Tibial artery (tissue), 4 donors: ENCODE measurements around the gene CHST8.

Source experiments
- DNase-seq, 2 donors: peaks; one replicate each; pipeline ENCODE4 v3.0.0-alpha.2; 2019
- H3K27ac ChIP-seq, 2 donors: fragments of 200-600 bp; sonication (generic) in 1 of 2; 1 replicate in 1 of 2; 2 replicates in 1 of 2; pipeline ENCODE4 v1.5.1; 2018 to 2019; ENCODE audit warnings: mild to moderate bottlenecking in 1 of 2
- H3K27me3 ChIP-seq, 2 donors: fragments of 200-600 bp; sonication (generic) in 1 of 2; one replicate each; pipeline versions ENCODE4 v1.5.1 to v1.6.0; 2016 to 2019
- H3K36me3 ChIP-seq, 3 donors: fragments of 200-600 bp; sonication (generic) in 2 of 3; one replicate each; pipeline ENCODE4 v1.5.1; 2016 to 2019; ENCODE audit warnings: mild to moderate bottlenecking in 2 of 3
- H3K4me1 ChIP-seq, 4 donors: fragments of 200-600 bp; sonication (generic) in 2 of 4; 1 replicate in 3 of 4; 2 replicates in 1 of 4; pipeline ENCODE4 v1.5.1; 2016 to 2019
- H3K4me3 ChIP-seq, 2 donors: fragments of 200-600 bp; sonication (generic) in 1 of 2; 1 replicate in 1 of 2; 2 replicates in 1 of 2; pipeline ENCODE4 v1.5.1; 2018 to 2019; ENCODE audit warnings: mild to moderate bottlenecking in 2 of 2
- H3K9me3 ChIP-seq, 3 donors: fragments of 200-600 bp; sonication (generic) in 1 of 3; one replicate each; pipeline ENCODE4 v1.5.1; 2016 to 2019
- intact Hi-C: fragments of 100-400 bp; cut with DNase I; formaldehyde crosslinking; loops from one replicate; pipeline ENCODE4 v1.15.0; 2023; ENCODE audit warnings: low total_unique reads
- TF ChIP-seq, protein P1 (sequence below), 2 experiments: fragments of 200-600 bp in 1 of 2; fragments of 450-650 bp in 1 of 2; IDR thresholded peaks; one replicate each; pipeline ENCODE4 v1.5.1; 2017 to 2019; ENCODE audit warnings: antibody characterized with exemption in 2 of 2, mild to moderate bottlenecking in 1 of 2, moderate library complexity in 1 of 2

The CHST8 gene

DNA sequence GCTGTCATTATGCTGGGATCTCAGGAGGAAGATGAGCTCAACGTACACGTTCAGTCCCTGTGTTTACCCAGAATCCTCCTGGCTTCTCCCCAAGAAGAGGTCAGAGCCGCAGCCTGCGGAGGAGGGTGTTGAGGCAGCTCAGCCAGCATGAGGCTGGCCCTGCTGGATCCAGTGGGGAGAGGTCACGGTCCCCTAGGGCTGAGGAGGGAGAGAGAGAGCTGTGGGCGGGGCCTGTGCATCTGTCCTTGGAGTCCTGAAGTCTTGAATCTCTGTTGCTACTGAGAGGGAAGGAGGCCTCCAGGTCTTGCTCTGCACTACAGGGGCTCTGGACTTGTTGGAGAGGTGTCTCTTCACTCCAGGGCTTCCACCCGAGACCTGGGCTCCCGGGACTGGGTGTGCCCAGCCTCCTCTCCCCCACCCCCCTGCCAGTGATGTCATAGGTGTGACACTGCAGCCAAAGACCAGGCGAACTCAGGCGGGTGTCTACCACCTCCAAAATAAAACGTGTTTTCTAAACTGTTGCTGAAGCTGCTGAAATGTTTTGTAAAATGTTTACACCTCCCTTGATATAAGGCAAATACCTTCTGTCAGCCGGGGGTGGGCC lies 97.0 kb downstream of the CHST8 start:
- Histone ChIP-seq H3K36me3 (no peaks in the 10 kb centered on the region), H3K9me3 (peaks cover 4 to 11% (median 8%) of the 10 kb centered on the region in 3 donors), H3K27ac (no peak overlapping the region), H3K4me3 (no peak overlapping the region), H3K4me1 (no peaks in the 10 kb centered on the region), H3K27me3 (peaks cover 0 to 5% of the 10 kb centered on the region in 2 donors)
- no peak for DNase-seq
- intact Hi-C loops: no loop called here
- TF ChIP-seq, protein P1, sequence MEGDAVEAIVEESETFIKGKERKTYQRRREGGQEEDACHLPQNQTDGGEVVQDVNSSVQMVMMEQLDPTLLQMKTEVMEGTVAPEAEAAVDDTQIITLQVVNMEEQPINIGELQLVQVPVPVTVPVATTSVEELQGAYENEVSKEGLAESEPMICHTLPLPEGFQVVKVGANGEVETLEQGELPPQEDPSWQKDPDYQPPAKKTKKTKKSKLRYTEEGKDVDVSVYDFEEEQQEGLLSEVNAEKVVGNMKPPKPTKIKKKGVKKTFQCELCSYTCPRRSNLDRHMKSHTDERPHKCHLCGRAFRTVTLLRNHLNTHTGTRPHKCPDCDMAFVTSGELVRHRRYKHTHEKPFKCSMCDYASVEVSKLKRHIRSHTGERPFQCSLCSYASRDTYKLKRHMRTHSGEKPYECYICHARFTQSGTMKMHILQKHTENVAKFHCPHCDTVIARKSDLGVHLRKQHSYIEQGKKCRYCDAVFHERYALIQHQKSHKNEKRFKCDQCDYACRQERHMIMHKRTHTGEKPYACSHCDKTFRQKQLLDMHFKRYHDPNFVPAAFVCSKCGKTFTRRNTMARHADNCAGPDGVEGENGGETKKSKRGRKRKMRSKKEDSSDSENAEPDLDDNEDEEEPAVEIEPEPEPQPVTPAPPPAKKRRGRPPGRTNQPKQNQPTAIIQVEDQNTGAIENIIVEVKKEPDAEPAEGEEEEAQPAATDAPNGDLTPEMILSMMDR (IDR thresholded peaks at IDR 0.05): no peak

DNA sequence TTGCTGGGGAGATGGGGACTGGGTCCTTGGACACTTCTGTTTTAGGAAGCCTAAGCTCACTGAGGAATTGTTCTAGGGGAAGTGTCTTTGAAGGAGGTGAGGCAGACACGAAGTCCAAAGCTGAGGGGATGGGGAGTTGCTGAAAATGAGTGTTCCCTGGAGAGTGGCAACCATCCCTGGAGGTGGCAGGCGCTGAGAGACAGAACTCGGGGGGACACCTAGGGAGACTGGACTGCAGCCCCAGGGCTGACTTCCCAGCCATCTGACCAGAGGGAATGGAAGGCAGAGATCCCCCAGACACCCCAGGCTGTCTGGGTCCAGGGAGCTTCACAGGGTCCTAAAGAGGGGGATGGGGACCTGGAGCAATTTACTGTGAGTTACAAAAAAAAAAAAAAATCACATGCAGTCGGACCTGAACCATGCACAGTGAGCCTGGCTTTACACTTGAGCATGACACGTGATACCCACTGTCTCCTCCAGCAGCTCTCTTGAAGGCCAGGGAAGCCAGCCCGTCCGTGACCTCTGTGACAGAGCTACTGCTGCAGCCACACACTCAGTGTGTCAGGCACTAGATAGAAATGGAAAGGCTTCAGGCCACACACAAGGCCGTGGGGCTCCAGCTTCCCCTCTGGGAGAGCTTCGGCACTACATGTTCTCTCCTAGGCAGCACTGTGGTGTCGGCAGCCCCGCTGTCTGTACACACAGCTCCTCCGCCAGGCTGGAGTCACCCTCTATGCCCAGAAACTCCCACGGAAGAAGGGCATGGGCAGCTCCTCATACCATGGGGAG lies 97.8 kb downstream of the CHST8 start:
- no peaks in the 10 kb centered on the region for H3K4me1 ChIP-seq
- no peak overlapping the region for H3K27ac ChIP-seq
- H3K27me3 ChIP-seq: peaks cover 0 to 13% of the 10 kb centered on the region in 2 donors
- TF ChIP-seq, protein P1 (IDR thresholded peaks at IDR 0.05): no peak
- no peak overlapping the region for H3K4me3 ChIP-seq
- intact Hi-C loops: no loop called here
- no peak for DNase-seq
- H3K9me3 ChIP-seq: peaks cover 4 to 6% (median 5%) of the 10 kb centered on the region in 3 donors
- H3K36me3 ChIP-seq: no peaks in the 10 kb centered on the region

DNA sequence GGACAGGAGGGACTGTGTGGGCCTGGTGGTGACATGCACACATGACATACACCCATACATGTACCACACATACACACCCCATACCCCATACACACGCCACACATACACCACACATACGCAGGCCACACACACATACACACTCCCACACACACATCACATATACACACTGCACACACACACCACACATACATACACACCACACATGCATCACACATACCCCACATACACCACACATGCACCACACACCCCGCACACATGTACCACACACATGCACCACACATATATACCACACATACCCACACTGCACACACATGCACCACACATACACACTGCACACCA lies 98.4 kb downstream of the CHST8 start:
- H3K4me3 ChIP-seq: no peak overlapping the region
- no peaks in the 10 kb centered on the region for H3K4me1 ChIP-seq
- TF ChIP-seq, protein P1 (IDR thresholded peaks at IDR 0.05): no peak
- H3K36me3 ChIP-seq: no peaks in the 10 kb centered on the region
- peaks cover under 1 to 2% (median 2%) of the 10 kb centered on the region in 3 donors for H3K9me3 ChIP-seq
- no peak overlapping the region for H3K27ac ChIP-seq
- no peak for DNase-seq
- intact Hi-C loops: no loop called here
- H3K27me3 ChIP-seq: peaks cover 0 to 19% of the 10 kb centered on the region in 2 donors

DNA sequence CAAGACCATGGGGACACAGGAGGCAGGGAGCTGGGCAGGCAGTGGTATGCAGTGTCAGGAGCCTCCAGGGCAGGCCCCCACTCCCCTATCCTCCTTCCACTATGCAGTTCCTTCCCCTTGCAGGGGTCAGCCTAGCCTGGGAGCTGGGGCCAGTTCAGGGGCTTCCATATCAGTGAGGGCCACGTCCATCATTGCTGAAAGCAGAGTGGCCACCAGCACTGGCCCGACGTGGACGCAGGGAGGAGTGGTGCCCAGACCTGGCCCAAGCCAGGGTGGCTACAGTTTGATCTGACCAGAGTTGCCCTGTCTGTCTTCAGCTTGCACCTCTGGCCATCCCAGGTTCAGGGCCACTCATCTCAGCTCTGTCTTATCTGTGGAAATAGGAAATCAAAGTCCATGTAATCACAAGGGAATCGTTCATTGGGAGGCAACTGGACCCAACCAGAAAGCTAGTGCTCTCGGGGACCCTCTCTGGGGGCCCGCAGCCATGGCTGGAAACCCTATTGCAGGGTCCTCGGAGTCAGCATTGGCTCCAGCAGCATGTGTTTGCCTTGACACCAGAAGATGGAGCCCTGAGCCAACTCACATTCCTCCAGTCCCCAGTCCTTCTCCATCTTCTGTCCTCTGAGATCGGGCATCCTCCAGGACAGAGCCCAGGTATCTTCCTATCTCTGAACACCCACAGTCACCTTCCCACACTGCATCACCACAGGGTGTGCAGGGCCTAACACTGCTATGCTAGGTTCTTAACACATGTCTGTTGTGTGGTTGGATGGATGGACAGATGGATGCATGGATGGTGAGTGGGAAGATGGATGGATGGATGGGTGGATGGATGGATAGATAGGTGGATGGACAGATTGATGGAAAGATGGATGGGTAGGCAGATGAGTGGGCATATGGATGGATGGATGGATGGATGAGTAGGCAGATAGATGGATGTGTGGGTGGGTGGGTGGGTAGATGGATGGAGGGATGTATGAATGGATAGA lies 99.2 kb downstream of the CHST8 start:
- DNase-seq: no peak
- Histone ChIP-seq H3K27me3 (peaks cover 0 to 19% of the 10 kb centered on the region in 2 donors), H3K36me3 (no peaks in the 10 kb centered on the region), H3K4me3 (no peak overlapping the region), H3K4me1 (no peaks in the 10 kb centered on the region), H3K9me3 (no peaks in the 10 kb centered on the region), H3K27ac (no peak overlapping the region)
- TF ChIP-seq, protein P1 (IDR thresholded peaks at IDR 0.05): no peak
- intact Hi-C loops: no loop called here

DNA sequence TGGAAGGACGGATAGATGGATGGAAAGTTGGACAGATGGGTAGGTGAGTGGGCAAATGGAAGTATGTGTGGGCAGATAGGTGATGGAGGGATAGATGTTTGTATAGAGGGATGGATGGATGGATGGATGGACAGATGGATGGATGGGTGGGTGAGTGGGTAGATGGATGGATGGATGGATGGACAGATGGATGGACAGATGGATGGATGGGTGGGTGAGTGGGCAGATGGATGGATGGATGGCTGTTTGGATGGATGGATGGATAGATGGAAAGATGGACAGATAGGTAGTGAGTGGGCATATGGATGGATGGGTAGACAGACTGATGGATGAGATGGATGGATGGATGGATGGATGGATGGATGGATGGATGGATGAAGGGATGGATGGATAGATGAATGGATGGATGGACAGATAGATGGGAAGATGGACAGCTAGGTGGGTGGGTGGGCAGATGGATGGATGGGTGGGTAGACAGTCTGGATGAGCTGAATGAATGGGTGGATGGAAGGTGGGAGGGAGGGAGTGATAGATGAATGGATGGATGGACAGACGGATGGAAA lies 100.1 kb downstream of the CHST8 start:
- no peak for DNase-seq
- Histone ChIP-seq H3K4me3 (no peak overlapping the region), H3K9me3 (no peaks in the 10 kb centered on the region), H3K27me3 (peaks cover 0 to 22% of the 10 kb centered on the region in 2 donors), H3K4me1 (no peaks in the 10 kb centered on the region), H3K27ac (no peak overlapping the region), H3K36me3 (no peaks in the 10 kb centered on the region)
- TF ChIP-seq, protein P1 (IDR thresholded peaks at IDR 0.05): no peak
- intact Hi-C loops: no loop called here
